Transverse colon (tissue), 4 donors: ENCODE data around the gene CD37.
A peak's percentile ranks its signal among the peaks of the same experiment; 100 is the strongest.

Experiments used
- EP300 ChIP-seq: sonication (generic); formaldehyde crosslinking; IDR thresholded peaks from one replicate; pipeline ENCODE4 v1.6.1; 2017; ENCODE audit warnings: antibody characterized with exemption, low read depth
- POLR2A ChIP-seq: fragments of 450-650 bp; IDR thresholded peaks from one replicate; pipeline ENCODE4 v1.6.1; 2016; ENCODE audit warnings: antibody characterized with exemption, mild to moderate bottlenecking, moderate library complexity
- POLR2AphosphoS5 ChIP-seq, 3 donors: sonication (generic); formaldehyde crosslinking; IDR thresholded peaks; one replicate each; pipeline ENCODE4 v1.6.1; 2016; ENCODE audit warnings: antibody characterized with exemption in 3 of 3
- TF ChIP-seq, protein P1 (sequence below), 5 experiments: fragments of 200-600 bp in 3 of 5; fragments of 450-650 bp in 2 of 5; sonication (generic) in 3 of 5; IDR thresholded peaks; 1 replicate in 2 of 5; 2 replicates in 3 of 5; pipeline ENCODE4 v1.5.1; 2016 to 2017; ENCODE audit warnings: antibody characterized with exemption in 5 of 5, inconsistent platforms in 3 of 5, mild to moderate bottlenecking in 2 of 5, moderate library complexity in 1 of 5

GRCh38 chr19:49335071-49335783, at the start of gene CD37:
- TF ChIP-seq POLR2A (peak; percentile 15), POLR2AphosphoS5 (IDR thresholded peaks at IDR 0.05) (no peak), EP300 (no peak)
- TF ChIP-seq, protein P1, sequence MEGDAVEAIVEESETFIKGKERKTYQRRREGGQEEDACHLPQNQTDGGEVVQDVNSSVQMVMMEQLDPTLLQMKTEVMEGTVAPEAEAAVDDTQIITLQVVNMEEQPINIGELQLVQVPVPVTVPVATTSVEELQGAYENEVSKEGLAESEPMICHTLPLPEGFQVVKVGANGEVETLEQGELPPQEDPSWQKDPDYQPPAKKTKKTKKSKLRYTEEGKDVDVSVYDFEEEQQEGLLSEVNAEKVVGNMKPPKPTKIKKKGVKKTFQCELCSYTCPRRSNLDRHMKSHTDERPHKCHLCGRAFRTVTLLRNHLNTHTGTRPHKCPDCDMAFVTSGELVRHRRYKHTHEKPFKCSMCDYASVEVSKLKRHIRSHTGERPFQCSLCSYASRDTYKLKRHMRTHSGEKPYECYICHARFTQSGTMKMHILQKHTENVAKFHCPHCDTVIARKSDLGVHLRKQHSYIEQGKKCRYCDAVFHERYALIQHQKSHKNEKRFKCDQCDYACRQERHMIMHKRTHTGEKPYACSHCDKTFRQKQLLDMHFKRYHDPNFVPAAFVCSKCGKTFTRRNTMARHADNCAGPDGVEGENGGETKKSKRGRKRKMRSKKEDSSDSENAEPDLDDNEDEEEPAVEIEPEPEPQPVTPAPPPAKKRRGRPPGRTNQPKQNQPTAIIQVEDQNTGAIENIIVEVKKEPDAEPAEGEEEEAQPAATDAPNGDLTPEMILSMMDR (IDR thresholded peaks at IDR 0.05) = no peak
